Gastroesophageal sphincter (tissue), 4 donors: ENCODE results near the gene ZSWIM5. TPM values are rescaled to one million over a fixed set of nuclear protein-coding genes. Genes with fewer than 3 reads are reported as not detected.
A peak's percentile ranks its signal among the peaks of the same experiment; 100 is the strongest.

Experiments
- ATAC-seq: fragments of 150-250 bp; one replicate; pipeline ENCODE4 v1.9.1; 2016; ENCODE audit warnings: mild to moderate bottlenecking, moderate library complexity
- H3K27ac ChIP-seq, 4 donors: fragments of 200-600 bp; sonication (generic) in 3 of 4; 1 replicate in 3 of 4; 2 replicates in 1 of 4; pipeline ENCODE4 v1.5.1; 2016 to 2019
- H3K27me3 ChIP-seq: fragments of 200-600 bp; sonication (generic); one replicate; pipeline ENCODE4 v1.5.1; 2019
- H3K36me3 ChIP-seq, 2 donors: fragments of 200-600 bp; sonication (generic); one replicate each; pipeline ENCODE4 v1.5.1; 2019; ENCODE audit warnings: control low read depth in 1 of 2
- H3K4me1 ChIP-seq, 3 donors: fragments of 200-600 bp; sonication (generic); 1 replicate in 2 of 3; 2 replicates in 1 of 3; pipeline ENCODE4 v1.5.1; 2016 to 2019; ENCODE audit warnings: control low read depth in 2 of 3
- H3K4me3 ChIP-seq, 2 donors: fragments of 200-600 bp; sonication (generic); one replicate each; pipeline ENCODE4 v1.5.1; 2019; ENCODE audit warnings: mild to moderate bottlenecking in 1 of 2, moderate library complexity in 1 of 2
- H3K9me3 ChIP-seq, 3 donors: fragments of 200-600 bp; sonication (generic); one replicate each; pipeline ENCODE4 v1.5.1; 2017 to 2019; ENCODE audit warnings: control low read depth in 2 of 3
- EP300 ChIP-seq: sonication (generic); formaldehyde crosslinking; IDR thresholded peaks from one replicate; pipeline ENCODE4 v1.6.1; 2017; ENCODE audit warnings: antibody characterized with exemption, mild to moderate bottlenecking
- POLR2A ChIP-seq, 2 donors: fragments of 450-650 bp; IDR thresholded peaks; one replicate each; pipeline ENCODE4 v1.6.1; 2017; ENCODE audit warnings: antibody characterized with exemption in 2 of 2, mild to moderate bottlenecking in 2 of 2, moderate library complexity in 1 of 2
- POLR2AphosphoS5 ChIP-seq: sonication (generic); formaldehyde crosslinking; IDR thresholded peaks from one replicate; pipeline ENCODE4 v1.6.1; 2017; ENCODE audit warnings: antibody characterized with exemption
- WGBS, 2 donors: methylation state at CpG; one replicate each; pipeline ENCODE4 v1.1.5; 2018; ENCODE audit warnings: low coverage in 1 of 2; 5-methylcytosine and 5-hydroxymethylcytosine counted together
- total RNA-seq, 4 donors: library from RNA; depleted of rRNA; stranded (reverse); fragments of >200 nt; gene quantifications; one replicate each; pipeline ENCODE4 v1.1.0, GENCODE V29; 2016
- TF ChIP-seq, protein P1 (sequence below), 4 experiments: fragments of 200-600 bp in 2 of 4; fragments of 450-650 bp in 2 of 4; sonication (generic) in 1 of 4; IDR thresholded peaks; one replicate each; pipeline ENCODE4 v1.5.1; 2017 to 2019; ENCODE audit warnings: antibody characterized with exemption in 4 of 4, mild to moderate bottlenecking in 2 of 4, moderate library complexity in 2 of 4

Gene ZSWIM5
- total RNA-seq, 4 donors from 2014 or later, result 3.3 to 8.1 (median 5.8) TPM

DNA sequence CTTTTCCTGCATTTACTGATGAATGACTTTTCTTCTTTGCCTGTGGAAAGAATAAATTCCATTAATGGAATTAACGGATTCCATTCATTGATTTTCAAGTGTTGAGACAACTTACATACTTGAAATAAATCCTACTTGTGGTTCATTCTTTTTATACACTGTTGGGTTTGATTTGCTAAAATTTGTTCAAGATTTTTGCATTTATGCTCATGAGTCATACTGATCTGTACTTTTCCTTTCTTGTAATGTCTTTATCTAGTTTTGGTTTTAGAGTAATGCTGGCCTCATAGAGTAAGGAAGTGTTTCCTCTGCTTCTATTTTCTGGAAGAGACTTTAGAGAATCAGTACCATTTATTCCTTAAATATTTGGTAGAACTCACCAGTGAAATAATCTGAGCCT is 180.0 kb downstream of the ZSWIM5 start:
- WGBS, 2 donors, result 87 to 88% methylated on average over 1 of the region's 1 CpG

DNA sequence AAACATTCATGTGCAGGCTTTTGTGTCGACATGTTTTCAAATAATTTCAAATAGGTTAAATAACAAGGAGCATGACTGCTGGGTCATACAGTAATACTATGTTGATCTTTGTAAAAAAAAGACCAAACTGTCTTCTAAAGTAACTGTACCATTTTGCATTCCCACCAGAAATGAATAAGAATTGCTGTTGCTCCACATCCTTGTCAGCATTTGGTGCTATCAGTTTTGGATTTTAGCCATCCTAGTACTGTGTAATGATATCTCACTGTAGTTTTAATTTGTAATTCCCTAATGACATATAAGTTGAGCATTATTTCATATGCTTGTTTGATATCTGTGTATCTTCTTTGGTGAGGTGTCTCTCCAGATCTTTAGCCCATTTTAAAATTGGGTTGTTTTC is 182.7 kb downstream of the ZSWIM5 start:
- H3K36me3 ChIP-seq, result peaks cover 0 to 3% of the 10 kb centered on the region in 2 donors
- H3K4me1 ChIP-seq, result no peaks in the 10 kb centered on the region
- no peaks in the 10 kb centered on the region for H3K9me3 ChIP-seq
- no peak overlapping the region for H3K4me3 ChIP-seq
- no peak overlapping the region for H3K27ac ChIP-seq
- WGBS, 2 donors, result 100% methylated on average over 1 of the region's 1 CpG
- no peak for ATAC-seq
- TF ChIP-seq, protein P1, sequence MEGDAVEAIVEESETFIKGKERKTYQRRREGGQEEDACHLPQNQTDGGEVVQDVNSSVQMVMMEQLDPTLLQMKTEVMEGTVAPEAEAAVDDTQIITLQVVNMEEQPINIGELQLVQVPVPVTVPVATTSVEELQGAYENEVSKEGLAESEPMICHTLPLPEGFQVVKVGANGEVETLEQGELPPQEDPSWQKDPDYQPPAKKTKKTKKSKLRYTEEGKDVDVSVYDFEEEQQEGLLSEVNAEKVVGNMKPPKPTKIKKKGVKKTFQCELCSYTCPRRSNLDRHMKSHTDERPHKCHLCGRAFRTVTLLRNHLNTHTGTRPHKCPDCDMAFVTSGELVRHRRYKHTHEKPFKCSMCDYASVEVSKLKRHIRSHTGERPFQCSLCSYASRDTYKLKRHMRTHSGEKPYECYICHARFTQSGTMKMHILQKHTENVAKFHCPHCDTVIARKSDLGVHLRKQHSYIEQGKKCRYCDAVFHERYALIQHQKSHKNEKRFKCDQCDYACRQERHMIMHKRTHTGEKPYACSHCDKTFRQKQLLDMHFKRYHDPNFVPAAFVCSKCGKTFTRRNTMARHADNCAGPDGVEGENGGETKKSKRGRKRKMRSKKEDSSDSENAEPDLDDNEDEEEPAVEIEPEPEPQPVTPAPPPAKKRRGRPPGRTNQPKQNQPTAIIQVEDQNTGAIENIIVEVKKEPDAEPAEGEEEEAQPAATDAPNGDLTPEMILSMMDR (IDR thresholded peaks at IDR 0.05), result no peak
- no peak for TF ChIP-seq POLR2A (IDR thresholded peaks at IDR 0.05)
- no peak for TF ChIP-seq EP300
- TF ChIP-seq POLR2AphosphoS5, result no peak
- no peaks in the 10 kb centered on the region for H3K27me3 ChIP-seq

More for the DNA sequence above, 180.0 kb downstream of the ZSWIM5 start:
- H3K27ac ChIP-seq, result no peak overlapping the region
- ATAC-seq, result no peak
- TF ChIP-seq, protein P1 (IDR thresholded peaks at IDR 0.05), result no peak
- no peak for TF ChIP-seq POLR2AphosphoS5
- no peak for TF ChIP-seq POLR2A (IDR thresholded peaks at IDR 0.05)
- no peak for TF ChIP-seq EP300
- H3K4me1 ChIP-seq, result no peaks in the 10 kb centered on the region
- H3K4me3 ChIP-seq, result no peak overlapping the region
- H3K36me3 ChIP-seq, result no peaks in the 10 kb centered on the region
- no peaks in the 10 kb centered on the region for H3K9me3 ChIP-seq
- no peaks in the 10 kb centered on the region for H3K27me3 ChIP-seq

DNA sequence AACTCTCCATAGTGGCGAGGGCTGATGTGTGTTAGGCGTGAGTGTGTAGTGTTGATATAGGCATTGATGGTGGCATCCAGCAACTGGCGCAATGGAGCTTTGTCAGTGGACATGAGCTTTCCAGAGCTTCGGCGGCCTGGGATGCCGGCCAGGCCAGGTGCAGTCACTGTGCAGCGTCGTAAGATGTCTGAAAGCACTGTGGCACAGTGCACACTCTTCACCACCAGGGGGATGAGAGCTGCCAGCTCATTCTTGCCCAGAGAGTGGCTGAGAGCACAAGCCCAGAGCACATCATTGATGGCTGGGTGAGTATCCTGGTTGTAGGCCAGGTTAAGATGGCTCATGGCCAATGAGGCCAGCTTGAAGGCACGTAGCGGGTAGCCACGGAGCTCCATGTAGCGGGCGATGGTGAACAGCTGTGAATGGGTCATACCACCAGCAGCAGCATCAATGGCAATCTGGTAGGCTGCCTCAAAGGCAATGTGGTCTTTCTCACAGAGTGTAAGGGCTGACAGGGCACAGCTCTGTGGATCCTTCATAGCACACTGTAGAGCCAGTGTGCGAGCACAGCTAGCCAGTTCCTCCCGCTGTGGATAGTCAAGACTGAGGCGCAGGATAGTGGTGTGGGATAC is 187.7 kb downstream of the ZSWIM5 start:
- Histone ChIP-seq H3K4me3 (no peak overlapping the region), H3K27me3 (no peaks in the 10 kb centered on the region), H3K4me1 (peaks cover 0 to 14% (median 6%) of the 10 kb centered on the region in 3 donors), H3K27ac (no peak overlapping the region), H3K36me3 (peaks cover 0 to 27% of the 10 kb centered on the region in 2 donors), H3K9me3 (no peaks in the 10 kb centered on the region)
- 60 to 88% methylated on average over 1 to 5 of the region's 16 CpGs for WGBS, 2 donors
- TF ChIP-seq POLR2AphosphoS5 (no peak), POLR2A (IDR thresholded peaks at IDR 0.05) (no peak), EP300 (no peak)
- TF ChIP-seq, protein P1 (IDR thresholded peaks at IDR 0.05), result peak; percentile 22 to 70 (median 62)
- peak; percentile 52 for ATAC-seq

DNA sequence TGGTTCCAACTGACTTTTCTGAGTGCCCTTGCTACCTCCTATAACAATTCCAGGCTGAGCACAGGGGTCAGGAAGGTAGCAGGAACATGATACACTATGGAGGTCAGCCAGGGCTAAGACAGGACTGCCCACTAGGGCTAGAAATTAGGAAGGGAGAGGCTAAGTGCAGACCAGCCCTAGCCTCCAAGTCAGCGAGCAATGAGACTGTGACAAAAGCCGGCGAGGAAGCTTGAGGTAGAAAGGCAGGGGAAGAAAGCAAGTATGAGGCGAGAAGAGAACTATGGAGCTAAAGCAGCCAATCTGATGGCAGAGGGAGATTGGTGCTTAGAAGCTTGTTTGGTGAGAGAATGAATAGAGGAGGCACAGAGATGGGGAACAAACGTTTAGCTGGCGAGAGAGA is 189.6 kb downstream of the ZSWIM5 start:
- TF ChIP-seq POLR2A (IDR thresholded peaks at IDR 0.05) (no peak), POLR2AphosphoS5 (no peak), EP300 (no peak)
- TF ChIP-seq, protein P1 (IDR thresholded peaks at IDR 0.05), result no peak
- Histone ChIP-seq H3K9me3 (no peaks in the 10 kb centered on the region), H3K27ac (no peak overlapping the region), H3K27me3 (no peaks in the 10 kb centered on the region), H3K4me3 (no peak overlapping the region), H3K36me3 (peaks cover 0 to 32% of the 10 kb centered on the region in 2 donors), H3K4me1 (peaks cover 0 to 32% (median 21%) of the 10 kb centered on the region in 3 donors)
- 52 to 66% methylated on average over 5 to 6 of the region's 6 CpGs for whole genome bisulfite sequencing, 2 donors
- no peak for ATAC-seq

DNA sequence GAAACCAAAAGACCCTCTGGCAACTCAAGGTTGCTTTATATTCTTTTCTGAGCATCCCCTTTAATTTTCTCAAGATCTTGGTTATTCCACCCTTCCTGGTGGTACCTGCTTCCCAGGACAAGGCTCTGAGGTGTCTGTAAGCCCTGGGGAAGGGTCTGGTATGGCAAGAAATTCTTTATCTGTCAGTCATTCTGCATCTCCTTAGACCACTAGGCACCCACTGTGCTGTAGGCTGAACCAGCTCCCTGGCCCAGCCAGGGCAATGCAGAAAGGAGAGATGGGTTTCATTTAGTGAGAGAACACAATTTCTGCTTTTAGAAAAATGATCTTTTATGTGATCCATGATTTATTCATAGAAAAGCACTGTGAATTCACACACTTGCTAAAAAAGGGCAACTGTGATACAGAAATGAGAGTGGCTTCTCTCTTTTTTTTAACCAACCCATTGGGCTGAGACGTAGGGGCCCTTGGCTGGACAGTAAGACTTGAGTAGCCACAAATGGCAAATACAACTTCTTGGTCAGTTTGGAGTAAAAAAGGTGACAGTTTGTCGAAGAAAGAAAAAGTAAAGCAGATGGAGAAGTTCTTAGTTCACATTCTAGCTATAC is 190.2 kb downstream of the ZSWIM5 start:
- 64 to 80% methylated on average over 2 of the region's 2 CpGs for WGBS, 2 donors
- peaks cover 0 to 32% of the 10 kb centered on the region in 2 donors for H3K36me3 ChIP-seq
- H3K4me1 ChIP-seq, result peaks cover 0 to 38% (median 26%) of the 10 kb centered on the region in 3 donors
- H3K4me3 ChIP-seq, result no peak overlapping the region
- ATAC-seq, result no peak
- no peak overlapping the region for H3K27ac ChIP-seq
- H3K27me3 ChIP-seq, result no peaks in the 10 kb centered on the region
- no peaks in the 10 kb centered on the region for H3K9me3 ChIP-seq
- TF ChIP-seq EP300, result no peak
- TF ChIP-seq POLR2A (IDR thresholded peaks at IDR 0.05), result no peak
- TF ChIP-seq, protein P1 (IDR thresholded peaks at IDR 0.05), result no peak
- no peak for TF ChIP-seq POLR2AphosphoS5
